GM12878 (cell line): Measurements from ENCODE around the gene DIAPH3.

ENCODE experiments used
- ATF2 ChIP-seq: IDR thresholded peaks from 2 replicates; pipeline ENCODE4 v1.6.1; 2012; ENCODE audit warnings: low read length, inconsistent platforms
- BHLHE40 ChIP-seq, 2 experiments: fragments of 450-650 bp in 1 of 2; IDR thresholded peaks; 2 replicates each; pipeline ENCODE4 v1.6.1; 2011 to 2017; ENCODE audit warnings: low read depth in 2 of 2, borderline replicate concordance in 1 of 2, improper control_type of control experiment in 1 of 2, low read length in 1 of 2, mild to moderate bottlenecking in 1 of 2
- CTCF ChIP-seq, 3 experiments: IDR thresholded peaks in 2 of 3; conservative IDR thresholded peaks in 1 of 3; 2 replicates each; pipeline ENCODE4 v1.5.1; 2011; ENCODE audit warnings: low read depth in 3 of 3, low read length in 3 of 3, mild to moderate bottlenecking in 3 of 3, control low read depth in 2 of 3, moderate library complexity in 2 of 3, inconsistent platforms in 1 of 3, mixed read lengths in 1 of 3; ENCODE audit not compliant: control insufficient read depth in 2 of 3, insufficient read depth in 1 of 3; ENCODE audit errors: extremely low read depth in 1 of 3
- PML ChIP-seq: IDR thresholded peaks from 2 replicates; pipeline ENCODE4 v1.6.1; 2012; ENCODE audit warnings: low read length, inconsistent platforms

- TF ChIP-seq BHLHE40 (IDR thresholded peaks at IDR 0.05; ENCODE audit: borderline replicate concordance in 1 of 2, low read depth in 2 of 2, low read length in 1 of 2), result no peak
- TF ChIP-seq PML, result no peak
- TF ChIP-seq CTCF (IDR thresholded peaks at IDR 0.05 in 2 of 3, conservative IDR thresholded peaks at IDR 0.05 in 1 of 3; ENCODE audit: control insufficient read depth in 2 of 3, extremely low read depth in 1 of 3, insufficient read depth in 1 of 3, low read depth in 3 of 3, low read length in 3 of 3), result no peak
- no peak for TF ChIP-seq ATF2
These were observed 512.2 kb downstream of the DIAPH3 start for GRCh38 chr13:59651479-59651878.
